Upper lobe of right lung (tissue), 1 donor: ENCODE results near the gene ABHD12B. TPM values are rescaled to one million over a fixed set of nuclear protein-coding genes. Genes with fewer than 3 reads are reported as not detected.

Experiments used
- ATAC-seq: fragments of 200-7000 bp; cut with Tn5 transposase; one replicate; pipeline ENCODE4 v1.9.1; 2020; ENCODE audit warnings: mild to moderate bottlenecking, moderate library complexity
- DNase-seq: peaks from one replicate; pipeline ENCODE4 v3.0.0-alpha.2; 2020
- H3K27ac ChIP-seq: fragments of 200-600 bp; one replicate; pipeline ENCODE4 v1.8.0; 2022
- H3K27me3 ChIP-seq: fragments of 200-600 bp; one replicate; pipeline ENCODE4 v1.8.0; 2022; ENCODE audit warnings: mild to moderate bottlenecking
- H3K36me3 ChIP-seq: fragments of 200-600 bp; one replicate; pipeline ENCODE4 v1.8.0; 2022
- H3K4me1 ChIP-seq: fragments of 200-600 bp; one replicate; pipeline ENCODE4 v1.8.0; 2022
- H3K4me3 ChIP-seq: fragments of 200-600 bp; one replicate; pipeline ENCODE4 v1.8.0; 2022; ENCODE audit warnings: mild to moderate bottlenecking
- H3K9me3 ChIP-seq: fragments of 200-600 bp; one replicate; pipeline ENCODE4 v1.8.0; 2022
- intact Hi-C: fragments of 100-400 bp; cut with DNase I; formaldehyde crosslinking; loops from one replicate; pipeline ENCODE4 v1.11.0; 2022
- total RNA-seq: library from RNA; stranded (reverse); fragmentation: NEBNext Ultra II Directional; extraction: Animal tissue kit (Norgen Biotek cat#: 25700); gene quantifications from one replicate; pipeline ENCODE4 v1.2.1, GENCODE V29; 2021
- TF ChIP-seq, protein P1 (sequence below): fragments of 200-600 bp; IDR thresholded peaks from one replicate; pipeline ENCODE4 v1.8.0; 2022; ENCODE audit warnings: antibody characterized with exemption
- donor health status: DM: no; HTN: yes; CAD: no; lungs with severe emphysema.

Gene ABHD12B
- total RNA-seq, 1 donor from 2014 or later, result 0.43 TPM

DNA sequence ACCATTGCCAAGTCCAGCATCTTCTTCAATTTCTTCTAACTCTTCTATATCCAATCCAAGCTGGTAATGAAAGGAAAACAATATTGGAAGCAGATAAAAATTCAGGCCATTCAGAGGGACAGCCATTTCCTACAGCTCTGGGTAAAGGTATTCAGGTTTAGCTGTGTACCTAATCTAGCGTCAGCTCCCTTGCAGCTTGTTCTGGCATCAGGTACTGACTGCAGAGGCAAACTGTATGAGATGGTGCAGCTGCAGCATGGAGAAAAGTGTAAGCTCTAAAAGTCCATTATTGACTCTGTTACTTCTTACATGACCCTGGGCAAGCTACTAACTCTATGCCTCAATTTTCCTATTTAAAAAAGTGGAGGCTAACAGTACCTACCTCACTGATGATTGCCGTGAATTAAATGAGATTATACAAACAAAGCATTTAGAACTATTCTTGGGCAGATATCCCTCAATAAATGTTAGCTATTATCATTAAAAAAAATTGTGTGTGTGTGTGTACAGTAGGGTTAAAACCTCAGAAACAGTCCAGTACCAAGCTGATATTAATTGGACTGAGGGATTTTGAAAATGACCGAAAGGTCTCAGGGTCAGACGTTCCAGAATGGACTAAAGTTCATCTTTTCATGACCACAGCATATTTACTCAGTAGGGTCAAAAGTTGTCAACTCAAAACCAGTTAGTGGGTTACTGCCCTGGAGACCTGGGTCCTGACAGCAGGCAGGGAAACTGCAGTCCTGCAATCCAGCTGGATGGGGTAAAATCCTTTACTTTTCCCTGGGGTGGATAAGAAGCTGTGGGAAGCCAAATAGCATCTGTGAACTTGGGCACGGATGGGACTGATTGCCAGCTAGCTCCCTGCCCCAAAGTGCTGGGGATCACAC, 63.5 kb downstream of the ABHD12B start:
- Histone ChIP-seq H3K4me1 (peaks cover 4% of the 10 kb centered on the region), H3K9me3 (no peaks in the 10 kb centered on the region), H3K4me3 (no peak overlapping the region), H3K36me3 (peaks cover 38% of the 10 kb centered on the region), H3K27me3 (no peaks in the 10 kb centered on the region), H3K27ac (no peak overlapping the region)
- intact Hi-C loops, result no loop called here
- DNase-seq (no peak), ATAC-seq (no peak)
- TF ChIP-seq, protein P1, sequence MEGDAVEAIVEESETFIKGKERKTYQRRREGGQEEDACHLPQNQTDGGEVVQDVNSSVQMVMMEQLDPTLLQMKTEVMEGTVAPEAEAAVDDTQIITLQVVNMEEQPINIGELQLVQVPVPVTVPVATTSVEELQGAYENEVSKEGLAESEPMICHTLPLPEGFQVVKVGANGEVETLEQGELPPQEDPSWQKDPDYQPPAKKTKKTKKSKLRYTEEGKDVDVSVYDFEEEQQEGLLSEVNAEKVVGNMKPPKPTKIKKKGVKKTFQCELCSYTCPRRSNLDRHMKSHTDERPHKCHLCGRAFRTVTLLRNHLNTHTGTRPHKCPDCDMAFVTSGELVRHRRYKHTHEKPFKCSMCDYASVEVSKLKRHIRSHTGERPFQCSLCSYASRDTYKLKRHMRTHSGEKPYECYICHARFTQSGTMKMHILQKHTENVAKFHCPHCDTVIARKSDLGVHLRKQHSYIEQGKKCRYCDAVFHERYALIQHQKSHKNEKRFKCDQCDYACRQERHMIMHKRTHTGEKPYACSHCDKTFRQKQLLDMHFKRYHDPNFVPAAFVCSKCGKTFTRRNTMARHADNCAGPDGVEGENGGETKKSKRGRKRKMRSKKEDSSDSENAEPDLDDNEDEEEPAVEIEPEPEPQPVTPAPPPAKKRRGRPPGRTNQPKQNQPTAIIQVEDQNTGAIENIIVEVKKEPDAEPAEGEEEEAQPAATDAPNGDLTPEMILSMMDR, result no peak

DNA sequence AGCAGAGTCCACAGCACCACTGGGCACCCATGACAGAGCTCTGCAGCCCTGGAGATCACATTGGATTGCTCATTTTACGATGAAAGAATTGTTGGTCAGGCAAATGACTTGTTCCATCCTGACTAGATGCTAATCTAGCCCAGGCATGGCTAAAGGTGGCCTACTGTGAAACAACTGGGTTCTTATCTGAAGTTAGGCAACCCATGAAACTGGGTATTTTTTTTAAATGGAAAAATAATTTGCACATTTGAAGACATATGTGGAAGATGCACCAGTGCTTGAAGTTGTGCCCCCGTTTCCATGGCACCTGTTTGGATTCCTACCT, 64.1 kb downstream of the ABHD12B start:
- intact Hi-C loops, result no loop called here
- no peak for ATAC-seq

DNA sequence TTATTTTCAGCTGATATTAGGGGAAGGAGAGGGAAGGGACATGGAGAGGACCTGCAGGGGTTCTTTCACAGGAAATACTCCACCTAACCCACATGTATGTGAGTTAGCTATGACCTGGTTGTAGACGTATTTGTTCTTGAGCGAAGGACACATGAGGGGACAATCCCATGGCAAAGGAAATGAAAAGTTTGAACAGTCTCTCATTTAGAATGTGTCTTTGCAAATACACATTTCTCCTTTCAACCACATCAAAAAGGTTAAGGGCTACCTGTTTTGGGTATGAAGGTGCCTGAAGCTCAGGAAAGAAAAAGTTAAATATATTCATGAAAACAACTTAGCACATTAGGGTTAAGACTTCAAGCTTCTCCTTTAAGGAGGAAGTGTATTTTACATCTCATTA, 65.0 kb downstream of the ABHD12B start:
- no peaks in the 10 kb centered on the region for H3K9me3 ChIP-seq
- peak overlapping the region; percentile 55 for H3K27ac ChIP-seq
- peaks cover 4% of the 10 kb centered on the region for H3K4me1 ChIP-seq
- peaks cover 23% of the 10 kb centered on the region for H3K36me3 ChIP-seq
- ATAC-seq, result no peak
- no peaks in the 10 kb centered on the region for H3K27me3 ChIP-seq
- intact Hi-C loops, result no loop called here
- no peak for DNase-seq
- no peak overlapping the region for H3K4me3 ChIP-seq
- TF ChIP-seq, protein P1, result no peak

More for the DNA sequence above, 64.1 kb downstream of the ABHD12B start:
- Histone ChIP-seq H3K27me3 (no peaks in the 10 kb centered on the region), H3K9me3 (no peaks in the 10 kb centered on the region), H3K27ac (no peak overlapping the region), H3K36me3 (peaks cover 32% of the 10 kb centered on the region), H3K4me1 (peaks cover 4% of the 10 kb centered on the region), H3K4me3 (no peak overlapping the region)
- DNase-seq, result no peak
- TF ChIP-seq, protein P1, result no peak

DNA sequence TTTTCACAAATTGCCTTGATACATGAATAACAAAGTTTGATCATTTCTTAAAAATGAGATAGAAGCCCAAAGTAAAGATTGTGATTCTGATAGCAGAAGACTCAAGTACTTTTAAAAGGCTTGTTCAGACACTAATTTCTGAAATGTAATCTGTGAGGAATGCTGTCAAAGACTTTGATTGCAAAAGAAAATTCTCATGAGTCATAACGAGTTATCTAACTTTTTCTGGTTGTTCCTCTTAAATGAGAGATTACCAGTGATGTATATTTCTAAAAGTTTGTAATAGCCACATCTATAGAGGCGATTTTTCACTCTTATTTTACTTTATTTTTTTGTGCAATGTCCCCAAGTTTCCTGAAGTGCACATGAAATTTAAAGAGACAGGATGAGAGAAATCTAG, 65.5 kb downstream of the ABHD12B start:
- ATAC-seq (no peak), DNase-seq (no peak)
- TF ChIP-seq, protein P1, result no peak
- no peaks in the 10 kb centered on the region for H3K27me3 ChIP-seq
- no peaks in the 10 kb centered on the region for H3K9me3 ChIP-seq
- H3K4me3 ChIP-seq, result no peak overlapping the region
- intact Hi-C loops, result no loop called here
- H3K27ac ChIP-seq, result peak overlapping the region; percentile 55
- H3K4me1 ChIP-seq, result peaks cover 4% of the 10 kb centered on the region
- peaks cover 18% of the 10 kb centered on the region for H3K36me3 ChIP-seq

DNA sequence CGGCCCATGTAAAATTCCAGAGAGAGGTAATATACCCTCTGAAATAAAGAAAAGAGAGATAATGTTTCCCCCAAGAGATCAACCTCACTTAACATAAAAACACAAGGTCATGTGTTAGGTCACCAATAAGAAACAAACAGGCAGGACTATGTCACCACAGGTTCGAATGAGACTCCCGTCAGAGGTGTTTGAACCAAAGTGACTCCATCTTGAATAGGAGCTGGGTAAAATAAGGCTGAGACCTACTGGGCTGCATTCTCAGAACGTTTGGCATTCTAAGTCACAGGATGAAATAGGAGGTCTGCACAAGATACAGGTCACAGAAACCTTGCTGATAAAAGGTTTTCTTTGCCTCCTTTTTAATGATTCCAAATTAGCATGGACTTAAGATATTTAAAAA, 65.9 kb downstream of the ABHD12B start:
- DNase-seq (no peak), ATAC-seq (no peak)
- TF ChIP-seq, protein P1, result no peak
- peak overlapping the region; percentile 55 for H3K27ac ChIP-seq
- H3K4me1 ChIP-seq, result peaks cover 4% of the 10 kb centered on the region
- H3K36me3 ChIP-seq, result peaks cover 18% of the 10 kb centered on the region
- no peaks in the 10 kb centered on the region for H3K9me3 ChIP-seq
- intact Hi-C loops, result no loop called here
- no peaks in the 10 kb centered on the region for H3K27me3 ChIP-seq
- H3K4me3 ChIP-seq, result no peak overlapping the region
